Measurements from ENCODE around the gene NRTN. TPM values are rescaled to one million over a fixed set of nuclear protein-coding genes. Genes with fewer than 3 reads are reported as not detected.

Gene NRTN
- total RNA-seq, 4 donors from 2014 or later, result 0.82 to 3.8 (median 1.5) TPM

GRCh38 chr19:5799247-5800241, 5.3 kb upstream of the NRTN start:
- Histone ChIP-seq H3K4me3 (no peak overlapping the region), H3K27me3 (peaks cover 24% of the 10 kb centered on the region), H3K27ac (no peak overlapping the region), H3K36me3 (no peaks in the 10 kb centered on the region), H3K4me1 (peaks cover 4 to 18% (median 13%) of the 10 kb centered on the region in 4 donors), H3K9me3 (no peaks in the 10 kb centered on the region)
- no peak for TF ChIP-seq EP300 (IDR thresholded peaks at IDR 0.05; ENCODE audit: low read depth)
- TF ChIP-seq, protein P1, sequence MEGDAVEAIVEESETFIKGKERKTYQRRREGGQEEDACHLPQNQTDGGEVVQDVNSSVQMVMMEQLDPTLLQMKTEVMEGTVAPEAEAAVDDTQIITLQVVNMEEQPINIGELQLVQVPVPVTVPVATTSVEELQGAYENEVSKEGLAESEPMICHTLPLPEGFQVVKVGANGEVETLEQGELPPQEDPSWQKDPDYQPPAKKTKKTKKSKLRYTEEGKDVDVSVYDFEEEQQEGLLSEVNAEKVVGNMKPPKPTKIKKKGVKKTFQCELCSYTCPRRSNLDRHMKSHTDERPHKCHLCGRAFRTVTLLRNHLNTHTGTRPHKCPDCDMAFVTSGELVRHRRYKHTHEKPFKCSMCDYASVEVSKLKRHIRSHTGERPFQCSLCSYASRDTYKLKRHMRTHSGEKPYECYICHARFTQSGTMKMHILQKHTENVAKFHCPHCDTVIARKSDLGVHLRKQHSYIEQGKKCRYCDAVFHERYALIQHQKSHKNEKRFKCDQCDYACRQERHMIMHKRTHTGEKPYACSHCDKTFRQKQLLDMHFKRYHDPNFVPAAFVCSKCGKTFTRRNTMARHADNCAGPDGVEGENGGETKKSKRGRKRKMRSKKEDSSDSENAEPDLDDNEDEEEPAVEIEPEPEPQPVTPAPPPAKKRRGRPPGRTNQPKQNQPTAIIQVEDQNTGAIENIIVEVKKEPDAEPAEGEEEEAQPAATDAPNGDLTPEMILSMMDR (IDR thresholded peaks at IDR 0.05), result no peak
- TF ChIP-seq POLR2A (IDR thresholded peaks at IDR 0.05), result no peak
- TF ChIP-seq POLR2AphosphoS5 (IDR thresholded peaks at IDR 0.05), result no peak
- WGBS, 2 donors (ENCODE audit: low coverage in 1 of 2), result 47 to 81% methylated on average over 5 to 33 of the region's 37 CpGs
- no peak for DNase-seq
- in situ Hi-C loops (cut with MboI; ENCODE audit: low pct_ligation_motif_present in 1 of 4, low pct_unique_long_range_greater_than_20kb in 1 of 4, low sequenced_read_pairs in 3 of 4), result loop anchor here in 3 of 4 donors (10.0 kb wide), 3 partner anchors 85 to 225 kb away; no protein-coding TSS in a partner anchor
- intact Hi-C loops (cut with DNase I; ENCODE audit: low total_unique reads), result no loop called here

DNA sequence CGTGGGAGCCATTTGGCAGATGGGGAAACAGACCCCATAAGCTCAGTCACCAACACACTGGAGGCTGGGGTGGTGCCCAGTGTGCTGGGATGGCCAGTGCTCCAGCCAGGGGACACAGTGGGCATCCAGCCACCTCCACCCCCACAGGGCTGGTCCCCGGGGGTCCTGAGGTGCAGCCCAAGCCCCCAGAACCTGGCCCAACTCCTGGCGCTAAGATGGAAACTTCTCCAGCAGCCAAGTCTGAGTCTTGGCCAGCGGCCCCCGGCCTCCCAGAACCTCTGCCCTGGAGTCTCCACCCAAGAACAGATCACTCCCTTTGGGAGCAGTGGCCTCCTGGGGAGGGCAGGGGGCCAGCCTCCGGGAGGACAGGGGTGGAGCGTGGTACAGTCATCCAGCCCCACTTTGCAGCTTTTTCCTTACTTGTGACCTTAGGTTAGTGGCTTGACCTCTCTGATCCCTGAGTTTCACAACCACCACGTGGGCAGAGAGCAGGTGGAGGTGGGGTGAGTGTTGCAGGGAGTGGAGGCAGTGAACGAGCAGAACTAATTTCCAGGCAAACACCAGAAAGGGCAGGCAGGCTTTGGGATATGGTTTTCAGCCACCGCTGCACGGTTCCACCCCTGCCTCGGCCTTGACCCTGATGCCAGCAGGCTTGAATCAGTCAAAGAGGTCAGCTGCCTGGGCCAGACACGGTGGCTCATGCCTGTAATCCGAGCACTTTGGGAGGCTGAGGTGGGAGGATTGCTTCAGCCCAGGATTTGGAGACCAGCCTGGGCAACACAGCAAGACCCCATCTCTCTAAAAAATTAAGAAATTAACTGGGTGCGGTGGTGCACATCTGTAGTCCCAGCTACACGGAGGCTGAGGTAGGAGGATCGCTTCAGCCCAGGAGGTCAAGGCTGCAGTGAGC, 4.3 kb upstream of the NRTN start:
- DNase-seq, result no peak
- H3K4me1 ChIP-seq, result peaks cover 4 to 23% (median 18%) of the 10 kb centered on the region in 4 donors
- H3K27me3 ChIP-seq, result peaks cover 29% of the 10 kb centered on the region
- no peaks in the 10 kb centered on the region for H3K9me3 ChIP-seq
- WGBS, 2 donors (ENCODE audit: low coverage in 1 of 2), result 74% methylated on average over 16 of the region's 17 CpGs; no CpG with 5 or more reads in 1 of the 2 donors
- H3K27ac ChIP-seq, result no peak overlapping the region
- intact Hi-C loops (cut with DNase I; ENCODE audit: low total_unique reads) (no loop called here), in situ Hi-C loops (cut with MboI; ENCODE audit: low pct_ligation_motif_present in 1 of 4, low pct_unique_long_range_greater_than_20kb in 1 of 4, low sequenced_read_pairs in 3 of 4) (loop anchor here in 3 of 4 donors (10.0 kb wide), 3 partner anchors 84 to 224 kb away; no protein-coding TSS in a partner anchor)
- no peaks in the 10 kb centered on the region for H3K36me3 ChIP-seq
- no peak overlapping the region for H3K4me3 ChIP-seq
- TF ChIP-seq EP300 (IDR thresholded peaks at IDR 0.05; ENCODE audit: low read depth) (no peak), POLR2AphosphoS5 (IDR thresholded peaks at IDR 0.05) (no peak)

GRCh38 chr19:5801796-5802619, 2.9 kb upstream of the NRTN start:
- intact Hi-C loops (cut with DNase I; ENCODE audit: low total_unique reads) (no loop called here), in situ Hi-C loops (cut with MboI; ENCODE audit: low pct_ligation_motif_present in 1 of 4, low pct_unique_long_range_greater_than_20kb in 1 of 4, low sequenced_read_pairs in 3 of 4) (loop anchor here in 3 of 4 donors (10.0 kb wide), 3 partner anchors 83 to 223 kb away; no protein-coding TSS in a partner anchor)
- no peaks in the 10 kb centered on the region for H3K36me3 ChIP-seq
- WGBS, 2 donors (ENCODE audit: low coverage in 1 of 2), result 23 to 36% methylated on average over 12 to 30 of the region's 33 CpGs
- H3K27me3 ChIP-seq, result peaks cover 30% of the 10 kb centered on the region
- H3K4me3 ChIP-seq, result no peak overlapping the region
- H3K27ac ChIP-seq, result no peak overlapping the region
- no peak for TF ChIP-seq POLR2AphosphoS5 (IDR thresholded peaks at IDR 0.05)
- TF ChIP-seq, protein P1 (IDR thresholded peaks at IDR 0.05), result no peak
- no peaks in the 10 kb centered on the region for H3K9me3 ChIP-seq
- H3K4me1 ChIP-seq, result peaks cover 4 to 31% (median 22%) of the 10 kb centered on the region in 4 donors
- DNase-seq, result no peak

GRCh38 chr19:5803441-5803751, 1.5 kb upstream of the NRTN start:
- no peak for TF ChIP-seq EP300 (IDR thresholded peaks at IDR 0.05; ENCODE audit: low read depth)
- no peak for TF ChIP-seq POLR2A (IDR thresholded peaks at IDR 0.05)
- TF ChIP-seq, protein P1 (IDR thresholded peaks at IDR 0.05), result no peak
- no peak for TF ChIP-seq POLR2AphosphoS5 (IDR thresholded peaks at IDR 0.05)
- Histone ChIP-seq H3K4me1 (peaks cover 4 to 31% (median 22%) of the 10 kb centered on the region in 4 donors), H3K27me3 (peaks cover 30% of the 10 kb centered on the region), H3K27ac (peak overlapping the region in 1 of 4 donors; percentile 25), H3K9me3 (no peaks in the 10 kb centered on the region), H3K4me3 (peak overlapping the region in 2 of 4 donors; percentile 30 to 48), H3K36me3 (no peaks in the 10 kb centered on the region)
- intact Hi-C loops (cut with DNase I; ENCODE audit: low total_unique reads), result no loop called here
- in situ Hi-C loops (cut with MboI; ENCODE audit: low pct_ligation_motif_present in 1 of 4, low pct_unique_long_range_greater_than_20kb in 1 of 4, low sequenced_read_pairs in 3 of 4), result loop anchor here in 3 of 4 donors (10.0 kb wide), 3 partner anchors 81 to 221 kb away; no protein-coding TSS in a partner anchor
- 0 to 3% methylated on average over 1 to 8 of the region's 8 CpGs for WGBS, 2 donors (ENCODE audit: low coverage in 1 of 2)
- no peak for DNase-seq

Measured in transverse colon (tissue), 4 donors.